Neuronal stem cell (in vitro differentiated cells): ENCODE data around the gene STK33.

Experiments
- DNase-seq: peaks from one replicate; pipeline ENCODE4 v3.0.0-alpha.2; 2013; ENCODE audit warnings: low spot score
- H2AFZ ChIP-seq: one replicate; pipeline ENCODE4 v1.6.1; 2013; ENCODE audit warnings: mild to moderate bottlenecking, low read length, inconsistent platforms
- H2AK5ac ChIP-seq: 2 replicates; pipeline ENCODE4 v1.6.1; 2013; ENCODE audit warnings: low read depth, mild to moderate bottlenecking, inconsistent platforms, low read length, moderate library complexity, mixed read lengths
- H2BK120ac ChIP-seq: 2 replicates; pipeline ENCODE4 v1.6.1; 2013; ENCODE audit warnings: low read depth, mild to moderate bottlenecking, inconsistent platforms, low read length, moderate library complexity, mixed read lengths
- H2BK12ac ChIP-seq: one replicate; pipeline ENCODE4 v1.6.1; 2013; ENCODE audit warnings: low read length, inconsistent platforms
- H2BK15ac ChIP-seq: 2 replicates; pipeline ENCODE4 v1.6.1; 2013; ENCODE audit warnings: mild to moderate bottlenecking, low read length, inconsistent platforms, mixed read lengths
- H2BK5ac ChIP-seq: one replicate; pipeline ENCODE4 v1.6.1; 2013; ENCODE audit warnings: inconsistent platforms, mild to moderate bottlenecking, low read length, moderate library complexity
- H3K14ac ChIP-seq: one replicate; pipeline ENCODE4 v1.6.1; 2013; ENCODE audit warnings: low read length, inconsistent platforms
- H3K18ac ChIP-seq: 2 replicates; pipeline ENCODE4 v1.6.1; 2013; ENCODE audit warnings: low read length, inconsistent platforms
- H3K23ac ChIP-seq: 2 replicates; pipeline ENCODE4 v1.6.1; 2013; ENCODE audit warnings: low read depth, mild to moderate bottlenecking, mixed read lengths, low read length, inconsistent platforms; ENCODE audit not compliant: poor library complexity
- H3K27ac ChIP-seq: replicated peaks from 3 replicates; pipeline ENCODE4 v1.5.1; 2013; ENCODE audit warnings: low read length, inconsistent platforms
- H3K27me3 ChIP-seq, 3 experiments: 2 replicates each; pipeline ENCODE4 v1.6.1; 2013; ENCODE audit warnings: low read length in 3 of 3, mild to moderate bottlenecking in 2 of 3, inconsistent platforms in 1 of 3, low read depth in 1 of 3, mixed read lengths in 1 of 3, moderate library complexity in 1 of 3; ENCODE audit not compliant: control insufficient read depth in 3 of 3, insufficient read depth in 3 of 3
- H3K36me3 ChIP-seq, 2 donors: replicated peaks in 1 of 2; 2 replicates each; pipeline ENCODE4 v1.6.1; 2013; ENCODE audit warnings: low read length in 2 of 2; ENCODE audit not compliant: control insufficient read depth in 2 of 2, insufficient read depth in 2 of 2
- H3K4ac ChIP-seq: 2 replicates; pipeline ENCODE4 v1.6.1; 2013; ENCODE audit warnings: inconsistent platforms, mild to moderate bottlenecking, low read length, moderate library complexity
- H3K4me1 ChIP-seq, 2 donors: 1 replicate in 1 of 2; 2 replicates in 1 of 2; pipeline ENCODE4 v1.6.1; 2013; ENCODE audit warnings: low read length in 2 of 2, low read depth in 1 of 2; ENCODE audit not compliant: control insufficient read depth in 2 of 2, insufficient read depth in 1 of 2
- H3K4me2 ChIP-seq: one replicate; pipeline ENCODE4 v1.6.1; 2013; ENCODE audit warnings: mild to moderate bottlenecking, low read length, inconsistent platforms; ENCODE audit not compliant: insufficient read depth, poor library complexity, severe bottlenecking
- H3K4me3 ChIP-seq, 2 donors: 2 replicates each; pipeline ENCODE4 v1.5.1; 2013; ENCODE audit warnings: low read length in 2 of 2, mild to moderate bottlenecking in 2 of 2, inconsistent platforms in 1 of 2, moderate library complexity in 1 of 2
- H3K79me1 ChIP-seq: one replicate; pipeline ENCODE4 v1.6.1; 2013; ENCODE audit warnings: low read depth, mild to moderate bottlenecking, inconsistent platforms, low read length, moderate library complexity
- H3K9ac ChIP-seq: one replicate; pipeline ENCODE4 v1.6.1; 2013; ENCODE audit warnings: mild to moderate bottlenecking, low read depth, low read length, inconsistent platforms; ENCODE audit not compliant: poor library complexity
- H3K9me3 ChIP-seq, 2 donors: replicated peaks in 1 of 2; 2 replicates each; pipeline versions ENCODE3 to v1.6.1; 2013; ENCODE audit warnings: low read length in 2 of 2, mild to moderate bottlenecking in 2 of 2, inconsistent platforms in 1 of 2, low read depth in 1 of 2, mixed read lengths in 1 of 2, moderate library complexity in 1 of 2; ENCODE audit not compliant: control insufficient read depth in 2 of 2, insufficient read depth in 1 of 2
- H4K8ac ChIP-seq: one replicate; pipeline ENCODE4 v1.6.1; 2013; ENCODE audit warnings: low read depth, mild to moderate bottlenecking, inconsistent platforms, low read length, moderate library complexity
- H4K91ac ChIP-seq: one replicate; pipeline ENCODE4 v1.6.1; 2013; ENCODE audit warnings: low read length, low read depth, mild to moderate bottlenecking, inconsistent platforms; ENCODE audit not compliant: poor library complexity
- WGBS, 2 donors: extraction: QIAGEN DNeasy Blood & Tissue Kit; methylation state at CpG; one replicate each; pipeline ENCODE4 v1.1.7; 2013; ENCODE audit warnings: missing lambda C conversion rate in 2 of 2, mixed read lengths in 1 of 2; ENCODE audit not compliant: insufficient read length in 2 of 2, insufficient replicate concordance in 1 of 2; ENCODE audit errors: extremely low coverage in 2 of 2; 5-methylcytosine and 5-hydroxymethylcytosine counted together

Gene STK33

DNA sequence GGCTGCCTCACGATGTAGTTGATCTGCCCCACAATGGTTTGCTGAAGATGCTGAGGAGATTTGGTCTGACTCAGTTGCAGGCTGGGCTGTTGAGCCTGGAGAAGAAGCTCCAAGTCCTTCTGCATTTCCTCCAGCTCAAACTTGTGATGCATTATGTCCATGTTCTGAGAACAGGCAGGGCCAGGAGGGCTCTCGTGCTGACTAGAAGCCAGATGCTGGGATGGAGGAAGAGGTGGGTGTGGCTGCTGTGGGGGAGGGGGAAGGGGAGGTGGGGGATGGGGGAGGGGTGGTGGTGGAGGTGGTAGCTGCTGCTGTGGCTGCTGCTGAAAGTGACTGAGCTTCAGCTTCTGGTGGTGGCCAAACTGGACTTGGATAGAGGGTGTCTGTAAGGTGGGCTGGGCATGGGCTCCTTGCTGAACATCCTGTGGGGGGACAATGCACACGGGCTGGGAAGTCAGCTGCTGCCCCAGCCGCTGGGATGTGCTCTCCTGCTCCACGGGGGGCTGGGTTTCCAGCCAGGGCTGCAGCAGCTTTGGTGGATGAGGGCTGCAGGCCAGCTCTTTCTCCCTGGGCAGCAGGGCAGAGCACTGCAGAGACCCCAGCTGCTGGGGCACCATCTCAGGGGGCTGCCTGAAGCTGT is 46.4 kb upstream of the STK33 start:
- no peak overlapping the region for H2AFZ ChIP-seq
- WGBS, 2 donors = no CpG with 5 or more reads among the region's 5 CpGs
- H2BK120ac ChIP-seq = no peak overlapping the region

DNA sequence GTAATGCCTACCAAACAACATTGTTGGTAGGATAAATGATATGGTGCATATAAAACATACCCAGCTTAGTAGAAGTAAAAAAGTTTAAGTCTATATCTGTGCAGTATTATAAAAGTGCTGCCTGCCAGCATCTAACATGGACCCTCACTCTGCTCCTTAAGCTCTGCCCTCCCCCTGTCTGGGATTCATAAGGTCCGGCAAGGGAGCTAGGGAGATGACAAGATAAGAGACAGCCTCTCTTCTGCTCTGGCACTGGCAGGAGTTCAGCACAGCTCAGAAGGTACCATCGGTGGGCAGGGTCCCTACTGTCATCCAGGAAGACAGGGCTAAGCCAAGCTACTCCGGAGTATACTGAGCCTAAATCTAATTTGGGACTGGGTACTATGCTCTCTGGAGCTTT is 45.6 kb upstream of the STK33 start:
- H3K9me3 ChIP-seq = peaks cover 3 to 9% of the 10 kb centered on the region in 2 donors
- no peak overlapping the region for H3K9ac ChIP-seq
- H2BK15ac ChIP-seq = no peak overlapping the region
- H3K36me3 ChIP-seq = peaks cover 0 to 21% of the 10 kb centered on the region in 2 donors
- peak overlapping the region; percentile 53 for H2AK5ac ChIP-seq
- WGBS, 2 donors = no CpG with 5 or more reads among the region's 3 CpGs
- no peak overlapping the region for H3K4me3 ChIP-seq
- H3K27me3 ChIP-seq = no peaks in the 10 kb centered on the region
- no peak overlapping the region for H2AFZ ChIP-seq
- H3K27ac ChIP-seq = no peak overlapping the region
- H3K4ac ChIP-seq = no peak overlapping the region
- no peak for DNase-seq
- H4K8ac ChIP-seq = no peak overlapping the region
- H4K91ac ChIP-seq = no peak overlapping the region
- peaks cover 0 to 10% of the 10 kb centered on the region in 2 donors for H3K4me1 ChIP-seq
- no peak overlapping the region for H2BK5ac ChIP-seq
- no peak overlapping the region for H3K18ac ChIP-seq
- no peak overlapping the region for H2BK12ac ChIP-seq
- H3K79me1 ChIP-seq = no peaks in the 10 kb centered on the region
- H3K4me2 ChIP-seq = no peak overlapping the region
- no peak overlapping the region for H2BK120ac ChIP-seq
- no peak overlapping the region for H3K14ac ChIP-seq
- no peak overlapping the region for H3K23ac ChIP-seq

More for the DNA sequence above, 46.4 kb upstream of the STK33 start:
- H2BK5ac ChIP-seq = no peak overlapping the region
- H3K27ac ChIP-seq = no peak overlapping the region
- peak overlapping the region; percentile 17 for H3K23ac ChIP-seq
- H3K36me3 ChIP-seq = peaks cover 0 to 23% of the 10 kb centered on the region in 2 donors
- DNase-seq = no peak
- no peak overlapping the region for H3K4me2 ChIP-seq
- no peaks in the 10 kb centered on the region for H3K27me3 ChIP-seq
- H2AK5ac ChIP-seq = peak overlapping the region; percentile 58
- peaks cover 0 to 10% of the 10 kb centered on the region in 2 donors for H3K4me1 ChIP-seq
- no peak overlapping the region for H3K4me3 ChIP-seq
- no peak overlapping the region for H3K14ac ChIP-seq
- H3K18ac ChIP-seq = peak overlapping the region; percentile 72
- no peak overlapping the region for H4K91ac ChIP-seq
- peaks cover 3 to 9% of the 10 kb centered on the region in 2 donors for H3K9me3 ChIP-seq
- H2BK15ac ChIP-seq = peak overlapping the region; percentile 44
- peak overlapping the region; percentile 45 for H3K9ac ChIP-seq
- H3K4ac ChIP-seq = no peak overlapping the region
- H3K79me1 ChIP-seq = no peaks in the 10 kb centered on the region
- no peak overlapping the region for H4K8ac ChIP-seq
- H2BK12ac ChIP-seq = peak overlapping the region; percentile 35

DNA sequence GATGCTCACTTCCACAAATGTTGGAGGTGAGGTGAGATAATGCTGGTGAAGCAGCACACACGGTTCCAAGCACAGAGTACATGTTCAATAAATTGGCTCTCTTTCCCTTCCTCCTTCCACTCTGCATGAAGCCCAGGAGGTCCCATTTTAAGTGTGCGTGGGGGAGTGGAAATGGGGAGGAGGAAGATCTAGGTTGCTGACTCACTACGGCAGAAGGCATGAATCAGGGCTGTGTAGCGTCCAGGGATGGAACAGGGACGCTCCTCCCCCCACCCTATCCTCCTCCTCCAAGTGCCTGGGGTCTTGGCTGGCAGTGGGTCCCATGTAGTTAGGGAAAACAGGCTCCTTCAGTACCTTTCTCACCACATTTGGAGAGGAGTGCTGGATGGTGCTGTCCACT is 44.3 kb upstream of the STK33 start:
- no peak overlapping the region for H3K14ac ChIP-seq
- no peak overlapping the region for H3K4me3 ChIP-seq
- H3K27me3 ChIP-seq = no peaks in the 10 kb centered on the region
- H3K9ac ChIP-seq = no peak overlapping the region
- H4K8ac ChIP-seq = no peak overlapping the region
- no peak overlapping the region for H3K4me2 ChIP-seq
- H2BK5ac ChIP-seq = no peak overlapping the region
- H3K9me3 ChIP-seq = peaks cover 3 to 11% of the 10 kb centered on the region in 2 donors
- H2BK120ac ChIP-seq = no peak overlapping the region
- H4K91ac ChIP-seq = no peak overlapping the region
- no peak overlapping the region for H2AFZ ChIP-seq
- H2BK15ac ChIP-seq = no peak overlapping the region
- no peaks in the 10 kb centered on the region for H3K79me1 ChIP-seq
- no peak overlapping the region for H2AK5ac ChIP-seq
- H3K4ac ChIP-seq = no peak overlapping the region
- no peak overlapping the region for H3K18ac ChIP-seq
- no peak overlapping the region for H3K23ac ChIP-seq
- no peak for DNase-seq
- no CpG with 5 or more reads among the region's 5 CpGs for WGBS, 2 donors
- no peak overlapping the region for H3K27ac ChIP-seq
- no peak overlapping the region for H2BK12ac ChIP-seq
- peaks cover 0 to 23% of the 10 kb centered on the region in 2 donors for H3K36me3 ChIP-seq
- H3K4me1 ChIP-seq = peaks cover 0 to 10% of the 10 kb centered on the region in 2 donors

DNA sequence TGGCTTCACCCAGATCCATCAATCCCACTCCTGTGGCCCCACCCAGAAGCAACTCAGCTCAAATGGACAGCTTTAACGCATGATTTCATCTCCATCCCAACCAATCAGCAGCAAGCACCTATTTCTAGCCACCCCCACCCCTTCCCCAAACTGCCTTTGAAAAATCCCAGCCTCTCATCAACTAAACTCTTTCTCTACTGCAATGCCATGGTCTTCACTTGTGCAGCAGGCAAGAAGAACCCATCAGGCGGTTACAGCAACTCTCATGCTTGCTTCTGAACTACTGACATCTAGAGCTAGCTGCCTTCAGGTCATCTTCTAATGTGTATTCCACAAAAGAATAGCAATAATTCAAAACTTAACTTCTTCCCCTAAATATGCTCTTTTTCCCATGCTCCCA is 42.1 kb upstream of the STK33 start:
- H3K18ac ChIP-seq = no peak overlapping the region
- no peak overlapping the region for H3K14ac ChIP-seq
- no peak overlapping the region for H3K4me2 ChIP-seq
- no peaks in the 10 kb centered on the region for H3K27me3 ChIP-seq
- no peak overlapping the region for H3K9ac ChIP-seq
- H4K91ac ChIP-seq = no peak overlapping the region
- H2BK12ac ChIP-seq = no peak overlapping the region
- no peaks in the 10 kb centered on the region for H3K79me1 ChIP-seq
- H3K4me3 ChIP-seq = no peak overlapping the region
- H2AFZ ChIP-seq = no peak overlapping the region
- H4K8ac ChIP-seq = no peak overlapping the region
- H3K4ac ChIP-seq = no peak overlapping the region
- no CpG with 5 or more reads among the region's 2 CpGs for WGBS, 2 donors
- H2AK5ac ChIP-seq = no peak overlapping the region
- H3K23ac ChIP-seq = no peak overlapping the region
- no peak overlapping the region for H2BK15ac ChIP-seq
- H3K9me3 ChIP-seq = peaks cover 3 to 11% of the 10 kb centered on the region in 2 donors
- no peak overlapping the region for H2BK120ac ChIP-seq
- H3K4me1 ChIP-seq = peaks cover 0 to 9% of the 10 kb centered on the region in 2 donors
- H3K36me3 ChIP-seq = peaks cover 0 to 19% of the 10 kb centered on the region in 2 donors
- DNase-seq = no peak
- no peak overlapping the region for H2BK5ac ChIP-seq
- H3K27ac ChIP-seq = no peak overlapping the region
